K562 (cell line): ENCODE data around the gene NECAB2. TPM values are rescaled to one million over a fixed set of nuclear protein-coding genes. Genes with fewer than 3 reads are reported as not detected.

Experiments used
- ATAC-seq: fragments of 200-7000 bp; cut with Tn5 transposase; 3 replicates; pipeline ENCODE4 v1.9.1; 2020; ENCODE audit warnings: moderate library complexity
- BruUV-seq: library from RNA; stranded (reverse); fragments of 400-500 nt; replicated peaks from 2 replicates; lab custom pipeline; 2021; lab: Mats Ljungman, UMichigan
- CTCF ChIA-PET: fragments of 300-600 bp; formaldehyde crosslinking; extraction: SDS; loops from one replicate; lab custom pipeline; 2021; ENCODE audit warnings: low intra/inter-chr PET ratio; lab: Yijun Ruan, JAX
- POLR2A ChIA-PET: fragments of 300-600, 350-650 bp; sonication (Branson Sonifier 250); formaldehyde crosslinking; extraction: SDS; loops from one replicate; lab custom pipeline; 2021; ENCODE audit warnings: antibody characterized with exemption, inconsistent platforms; lab: Yijun Ruan, JAX
- DNase-seq, 4 experiments: peaks; one replicate each; pipeline versions ENCODE4 v3.0.0 to v3.0.0-alpha.2; 2011 to 2018; ENCODE audit warnings: low spot score in 3 of 4, mixed read lengths in 3 of 4; ENCODE audit errors: extremely low read depth in 1 of 4
- FAIRE-seq: peaks from 2 replicates; lab custom pipeline; 2011; peaks lifted over from hg19 to GRCh38; lab: Jason Lieb, UNC
- H2AFZ ChIP-seq: 2 replicates; pipeline ENCODE4 v1.6.0; 2011; ENCODE audit warnings: low read depth, low read length, control low read depth, inconsistent platforms
- H3K27ac ChIP-seq: fragments of 200-600 bp; 3 replicates; pipeline ENCODE4 v1.8.0; 2011; ENCODE audit warnings: low read depth, mild to moderate bottlenecking, control low read depth, inconsistent platforms, low read length, moderate library complexity, mixed read lengths; ENCODE audit errors: extremely low read depth
- H3K27me3 ChIP-seq, 2 experiments: fragments of 300-600 bp in 1 of 2; 2 replicates in 1 of 2; 3 replicates in 1 of 2; pipeline versions ENCODE4 v1.6.0 to v1.8.0; 2011; ENCODE audit warnings: inconsistent platforms in 2 of 2, low read length in 2 of 2, mild to moderate bottlenecking in 1 of 2, mixed read lengths in 1 of 2, moderate library complexity in 1 of 2; ENCODE audit not compliant: control insufficient read depth in 2 of 2, insufficient read depth in 2 of 2
- H3K36me3 ChIP-seq: fragments of 300-600 bp; 3 replicates; pipeline ENCODE4 v1.8.0; 2011; ENCODE audit warnings: mild to moderate bottlenecking, low read length, inconsistent platforms; ENCODE audit not compliant: control insufficient read depth, insufficient read depth
- H3K4me1 ChIP-seq, 2 experiments: fragments of 200-600 bp in 1 of 2; replicated peaks in 1 of 2; 2 replicates in 1 of 2; 3 replicates in 1 of 2; pipeline versions ENCODE4 v1.5.1 to v1.8.0; 2011; ENCODE audit warnings: inconsistent platforms in 2 of 2, low read length in 2 of 2, mild to moderate bottlenecking in 1 of 2, mixed read lengths in 1 of 2, moderate library complexity in 1 of 2; ENCODE audit not compliant: control insufficient read depth in 2 of 2, insufficient read depth in 2 of 2
- H3K4me2 ChIP-seq: 2 replicates; pipeline ENCODE4 v1.6.1; 2011; ENCODE audit warnings: low read length, control low read depth, inconsistent platforms, mixed read lengths; ENCODE audit not compliant: insufficient read depth
- H3K4me3 ChIP-seq: fragments of 200-600 bp; sonication (generic), shearing (Covaris generic); 2 replicates; pipeline ENCODE4 v1.5.1; 2016; ENCODE audit warnings: control low read depth, inconsistent platforms
- H3K79me2 ChIP-seq: fragments of 200-600 bp; 3 replicates; pipeline ENCODE4 v1.8.0; 2011; ENCODE audit warnings: low read length, inconsistent platforms; ENCODE audit not compliant: control insufficient read depth, insufficient read depth
- H3K9ac ChIP-seq, 2 experiments: 2 replicates each; pipeline versions ENCODE4 v1.6.0 to v1.6.1; 2011; ENCODE audit warnings: low read depth in 2 of 2, low read length in 2 of 2, control low read depth in 1 of 2, inconsistent platforms in 1 of 2, mild to moderate bottlenecking in 1 of 2, mixed read lengths in 1 of 2; ENCODE audit not compliant: insufficient read depth in 1 of 2
- H3K9me1 ChIP-seq: one replicate; pipeline ENCODE4 v1.6.0; 2011; ENCODE audit warnings: inconsistent platforms, mild to moderate bottlenecking, low read length, moderate library complexity; ENCODE audit not compliant: control insufficient read depth, insufficient read depth
- H3K9me3 ChIP-seq: replicated peaks from 2 replicates; pipeline ENCODE4 v1.5.1; 2011; ENCODE audit warnings: low read depth, low read length, inconsistent platforms; ENCODE audit not compliant: control insufficient read depth, insufficient read depth
- H4K20me1 ChIP-seq: replicated peaks from 2 replicates; pipeline ENCODE4 v1.6.1; 2011; ENCODE audit warnings: low read length, inconsistent platforms, mixed read lengths; ENCODE audit not compliant: control insufficient read depth, insufficient read depth
- ATF1 ChIP-seq, 2 experiments: fragments of 450-650 bp in 1 of 2; IDR thresholded peaks; 2 replicates each; pipeline ENCODE4 v1.6.1; 2016; ENCODE audit warnings: missing compliant biosample characterization in 1 of 2, missing genetic modification characterization in 1 of 2
- CEBPG ChIP-seq, 3 experiments: fragments of 200-800 bp in 1 of 3; sonication (Bioruptor generic) in 1 of 3; sonication (generic) in 1 of 3; formaldehyde crosslinking in 1 of 3; IDR thresholded peaks in 2 of 3; conservative IDR thresholded peaks in 1 of 3; 2 replicates each; pipeline versions ENCODE4 v1.6.1 to v1.8.0; 2016 to 2022; ENCODE audit warnings: missing compliant biosample characterization in 2 of 3, missing genetic modification characterization in 2 of 3, mild to moderate bottlenecking in 1 of 3, missing genetic modification reagents in 1 of 3
- CHCHD3 ChIP-seq: fragments of 250-450 bp; sonication (Bioruptor Pico); IDR thresholded peaks from 2 replicates; pipeline ENCODE4 v2.1.2; 2022; ENCODE audit warnings: mild to moderate bottlenecking
- DEAF1 ChIP-seq: fragments of 450-650 bp; formaldehyde crosslinking; IDR thresholded peaks from 2 replicates; pipeline ENCODE4 v1.4.0; 2020; ENCODE audit warnings: mild to moderate bottlenecking, moderate library complexity
- DLX4 ChIP-seq: fragments of 250-450 bp; sonication (Bioruptor Pico); IDR thresholded peaks from 2 replicates; pipeline ENCODE4 v1.6.1; 2021; ENCODE audit warnings: mild to moderate bottlenecking
- SIRT6 ChIP-seq: IDR thresholded peaks from one replicate; pipeline ENCODE4 v1.6.1; 2012; ENCODE audit warnings: low read depth, mild to moderate bottlenecking, control low read depth, inconsistent platforms, low read length, moderate library complexity
- SMARCC2 ChIP-seq: fragments of 450-650 bp; IDR thresholded peaks from 2 replicates; pipeline ENCODE4 v1.6.1; 2017; ENCODE audit warnings: antibody characterized with exemption, moderate library complexity, mild to moderate bottlenecking, low read depth
- THAP12 ChIP-seq: fragments of 250-450 bp; sonication (Bioruptor Pico); IDR thresholded peaks from 2 replicates; pipeline ENCODE4 v1.9.0; 2021; ENCODE audit warnings: mild to moderate bottlenecking, inconsistent platforms
- ZNF512 ChIP-seq: IDR thresholded peaks from 2 replicates; pipeline ENCODE4 v1.6.1; 2016; ENCODE audit warnings: missing genetic modification characterization, missing compliant biosample characterization
- ZNF740 ChIP-seq, 3 experiments: fragments of 200-800 bp in 1 of 3; sonication (Bioruptor generic) in 1 of 3; sonication (generic) in 1 of 3; formaldehyde crosslinking in 1 of 3; IDR thresholded peaks; 2 replicates each; pipeline versions ENCODE4 v1.6.1 to v1.8.0; 2016 to 2022; ENCODE audit warnings: mild to moderate bottlenecking in 2 of 3, missing compliant biosample characterization in 2 of 3, missing genetic modification characterization in 2 of 3, missing genetic modification reagents in 1 of 3
- ZNF766 ChIP-seq: fragments of 200-800 bp; sonication (Bioruptor generic); conservative IDR thresholded peaks from 2 replicates; pipeline ENCODE4 v1.6.1; 2016; ENCODE audit warnings: missing genetic modification characterization, missing compliant biosample characterization
- WGBS: fragments of 100-300 bp; shearing (Covaris generic); methylation state at CpG from one replicate; pipeline ENCODE4 v1.1.6; 2016; ENCODE audit warnings: low coverage, mixed read lengths; ENCODE audit not compliant: insufficient coverage; ENCODE audit errors: missing lambda C conversion rate; 5-methylcytosine and 5-hydroxymethylcytosine counted together
- in situ Hi-C: fragments of 300-500 bp; cut with MboI; formaldehyde crosslinking; loops from 4 replicates; pipeline ENCODE4 v1.15.0; 2018; ENCODE audit warnings: inconsistent platforms, mixed read lengths
- intact Hi-C: fragments of 100-400 bp; cut with micrococcal nuclease; formaldehyde crosslinking; loops from 2 replicates; pipeline ENCODE4 v1.14.2; 2022
- polyA plus RNA-seq, 8 experiments: library from polyadenylated mRNA; depleted of rRNA in 4 of 8; stranded (reverse) in 5 of 8; unstranded in 3 of 8; fragments of >200 nt; fragmentation: Nextera tagmentation in 2 of 8; fragmentation: Illumina TruSeq in 1 of 8; extraction: Ambion mirVana in 2 of 8; extraction: Trizol in 1 of 8; gene quantifications; 2 replicates each; pipeline versions ENCODE4 v1.2.1 to v1.2.3, GENCODE V29; 2011 to 2014; ENCODE audit warnings: inconsistent platforms in 1 of 8, missing spikeins in 1 of 8
- total RNA-seq, 7 experiments: library from RNA; depleted of rRNA in 6 of 7; stranded (reverse); fragments of >200 nt in 6 of 7; fragmentation: Illumina TruSeq in 2 of 7; extraction: Trizol in 2 of 7; gene quantifications; 2 replicates each; pipeline versions ENCODE4 v1.2.1 to v1.2.3, GENCODE V29; 2011 to 2021; ENCODE audit warnings: low replicate concordance in 1 of 7

Gene NECAB2
- total and polyA plus RNA-seq, 9 of the 15 experiments (the other 6 are each of a cell fraction or from before 2014, with no cell fraction given), result 0.03 to 0.28 TPM; not detected in 7

GRCh38 chr16:83929811-83930555 is 38.1 kb upstream of the NECAB2 start:
- DNase-seq (no peak), FAIRE-seq (peak; percentile 26), ATAC-seq (no peak)
- ChIA-PET POLR2A (interaction anchor here (1.1 to 1.3 kb wide), 3 partner anchors 17 to 24 kb away, joined by 3 to 5 read pairs (median 3); partner anchors contain the start of gene OSGIN1), CTCF (no interaction called here)
- Histone ChIP-seq H3K27ac (no peak overlapping the region), H3K9ac (no peak overlapping the region; a peak in 1 of 4 replicates), H4K20me1 (peaks cover 17% of the 10 kb centered on the region), H3K9me3 (no peaks in the 10 kb centered on the region), H3K4me1 (peaks cover 0 to 43% of the 10 kb centered on the region in 2 experiments; a peak in 2 of 5 replicates), H3K36me3 (no peaks in the 10 kb centered on the region), H3K79me2 (no peaks in the 10 kb centered on the region), H3K9me1 (no peaks in the 10 kb centered on the region), H2AFZ (no peak overlapping the region), H3K27me3 (peaks cover 64 to 93% of the 10 kb centered on the region in 2 experiments), H3K4me2 (no peak overlapping the region), H3K4me3 (no peak overlapping the region)
- no TSS peak for BruUV-seq
- 2% methylated on average over 17 of the region's 17 CpGs for WGBS
- in situ Hi-C loops (no loop called here), intact Hi-C loops (loop anchor here (10.0 kb wide), 1 partner anchor 105 kb away; no protein-coding TSS in a partner anchor)
- TF ChIP-seq DLX4 (CRISPR knock-in tag) (no peak), ZNF512 (tag) (no peak), ZNF766 (CRISPR knock-in tag) (no peak), ATF1 (CRISPR knock-in tag; IDR thresholded peaks at IDR 0.05) (no peak), ATF1 (tag; IDR thresholded peaks at IDR 0.05) (no peak), CEBPG (CRISPR knock-in tag; IDR thresholded peaks at IDR 0.05) (no peak), CEBPG (tag; conservative IDR thresholded peaks at IDR 0.05 in 1 of 2, IDR thresholded peaks at IDR 0.05 in 1 of 2) (no peak), ZNF740 (CRISPR knock-in tag; IDR thresholded peaks at IDR 0.05) (no peak), ZNF740 (tag; IDR thresholded peaks at IDR 0.05) (no peak), DEAF1 (CRISPR knock-in tag) (no peak), CHCHD3 (CRISPR knock-in tag) (no peak), THAP12 (no peak), SMARCC2 (no peak), SIRT6 (no peak)
